Mesothelial cell of epicardium (in vitro differentiated cells): ENCODE results near the gene NAV2. TPM values are rescaled to one million over a fixed set of nuclear protein-coding genes. Genes with fewer than 3 reads are reported as not detected.

Experiments used
- DNase-seq, 2 experiments: peaks; one replicate each; pipeline ENCODE4 v3.0.0; 2021; ENCODE audit warnings: low spot score in 2 of 2; ENCODE audit not compliant: unreplicated experiment in 2 of 2
- H3K27ac Mint-ChIP-seq: 2 replicates; pipeline ENCODE4 v1.8.0; 2021; ENCODE audit warnings: mixed read lengths
- H3K27me3 Mint-ChIP-seq: 2 replicates; pipeline ENCODE4 v1.8.0; 2021; ENCODE audit warnings: low read depth, mixed read lengths
- H3K36me3 Mint-ChIP-seq: 2 replicates; pipeline ENCODE4 v1.8.0; 2021; ENCODE audit warnings: mixed read lengths
- H3K4me1 Mint-ChIP-seq: 2 replicates; pipeline ENCODE4 v1.8.0; 2021; ENCODE audit warnings: mixed read lengths
- H3K4me3 Mint-ChIP-seq: 2 replicates; pipeline ENCODE4 v1.8.0; 2021; ENCODE audit warnings: mild to moderate bottlenecking, moderate library complexity, mixed read lengths
- H3K9me3 Mint-ChIP-seq: 2 replicates; pipeline ENCODE4 v1.8.0; 2021; ENCODE audit warnings: mixed read lengths
- total RNA-seq: library from RNA; stranded (reverse); gene quantifications from 3 replicates; pipeline ENCODE4 v1.2.1, GENCODE V29; 2021
- TF ChIP-seq, protein P1 (sequence below): fragments of 200-600 bp; sonication (generic); IDR thresholded peaks from one replicate; pipeline ENCODE4 v1.5.0; 2021; ENCODE audit warnings: antibody characterized with exemption; ENCODE audit not compliant: unreplicated experiment

NAV2 gene
- total RNA-seq, 1 donor from 2014 or later = 69.8 TPM

DNA sequence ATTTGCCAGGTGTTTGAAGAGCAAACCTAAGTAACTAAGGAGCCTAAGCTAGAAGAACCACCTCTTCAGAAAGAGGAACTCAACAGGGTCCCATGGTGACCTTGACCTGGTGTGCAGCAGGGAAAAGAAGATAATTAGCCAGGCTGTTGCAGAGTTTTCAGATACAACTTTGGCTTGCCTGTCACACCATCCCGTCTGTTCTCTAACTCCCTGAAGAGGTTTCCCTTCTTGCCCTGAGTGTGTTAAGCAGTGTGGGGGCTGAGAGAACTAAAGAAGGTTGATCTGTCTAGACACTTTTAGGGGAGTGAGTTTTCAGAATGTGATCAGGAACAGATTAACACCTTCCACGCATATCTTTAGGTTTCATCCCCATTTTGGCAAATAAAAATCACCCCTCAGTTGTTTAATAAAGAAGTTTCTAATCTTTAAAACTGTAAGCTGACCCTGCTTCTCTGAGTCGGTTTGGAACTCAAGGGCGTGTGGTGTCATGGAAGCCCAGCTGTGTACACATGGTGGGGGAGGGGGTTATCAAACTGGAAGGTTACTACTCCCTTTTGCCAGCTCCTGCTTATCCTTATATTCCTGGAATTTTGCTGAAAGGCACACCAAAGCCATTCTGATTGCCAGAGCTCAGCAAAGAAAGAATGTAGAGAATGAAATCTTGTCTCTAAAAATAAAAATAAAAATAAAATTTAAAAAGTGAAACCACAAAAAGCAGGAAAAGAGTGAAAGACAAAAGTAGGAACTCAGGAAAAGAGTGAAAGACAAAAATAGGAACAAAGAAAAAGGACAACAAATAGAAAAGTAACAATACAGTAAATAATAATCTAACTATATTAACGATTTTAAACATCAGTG lies 377.4 kb downstream of the NAV2 start:
- Mint-ChIP-seq H3K27ac (peak overlapping the region; percentile 1), H3K4me1 (peaks cover 10% of the 10 kb centered on the region), H3K27me3 (no peaks in the 10 kb centered on the region), H3K36me3 (peaks cover 61% of the 10 kb centered on the region), H3K4me3 (no peak overlapping the region), H3K9me3 (no peaks in the 10 kb centered on the region)
- TF ChIP-seq, protein P1, sequence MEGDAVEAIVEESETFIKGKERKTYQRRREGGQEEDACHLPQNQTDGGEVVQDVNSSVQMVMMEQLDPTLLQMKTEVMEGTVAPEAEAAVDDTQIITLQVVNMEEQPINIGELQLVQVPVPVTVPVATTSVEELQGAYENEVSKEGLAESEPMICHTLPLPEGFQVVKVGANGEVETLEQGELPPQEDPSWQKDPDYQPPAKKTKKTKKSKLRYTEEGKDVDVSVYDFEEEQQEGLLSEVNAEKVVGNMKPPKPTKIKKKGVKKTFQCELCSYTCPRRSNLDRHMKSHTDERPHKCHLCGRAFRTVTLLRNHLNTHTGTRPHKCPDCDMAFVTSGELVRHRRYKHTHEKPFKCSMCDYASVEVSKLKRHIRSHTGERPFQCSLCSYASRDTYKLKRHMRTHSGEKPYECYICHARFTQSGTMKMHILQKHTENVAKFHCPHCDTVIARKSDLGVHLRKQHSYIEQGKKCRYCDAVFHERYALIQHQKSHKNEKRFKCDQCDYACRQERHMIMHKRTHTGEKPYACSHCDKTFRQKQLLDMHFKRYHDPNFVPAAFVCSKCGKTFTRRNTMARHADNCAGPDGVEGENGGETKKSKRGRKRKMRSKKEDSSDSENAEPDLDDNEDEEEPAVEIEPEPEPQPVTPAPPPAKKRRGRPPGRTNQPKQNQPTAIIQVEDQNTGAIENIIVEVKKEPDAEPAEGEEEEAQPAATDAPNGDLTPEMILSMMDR = no peak
- DNase-seq = no peak

DNA sequence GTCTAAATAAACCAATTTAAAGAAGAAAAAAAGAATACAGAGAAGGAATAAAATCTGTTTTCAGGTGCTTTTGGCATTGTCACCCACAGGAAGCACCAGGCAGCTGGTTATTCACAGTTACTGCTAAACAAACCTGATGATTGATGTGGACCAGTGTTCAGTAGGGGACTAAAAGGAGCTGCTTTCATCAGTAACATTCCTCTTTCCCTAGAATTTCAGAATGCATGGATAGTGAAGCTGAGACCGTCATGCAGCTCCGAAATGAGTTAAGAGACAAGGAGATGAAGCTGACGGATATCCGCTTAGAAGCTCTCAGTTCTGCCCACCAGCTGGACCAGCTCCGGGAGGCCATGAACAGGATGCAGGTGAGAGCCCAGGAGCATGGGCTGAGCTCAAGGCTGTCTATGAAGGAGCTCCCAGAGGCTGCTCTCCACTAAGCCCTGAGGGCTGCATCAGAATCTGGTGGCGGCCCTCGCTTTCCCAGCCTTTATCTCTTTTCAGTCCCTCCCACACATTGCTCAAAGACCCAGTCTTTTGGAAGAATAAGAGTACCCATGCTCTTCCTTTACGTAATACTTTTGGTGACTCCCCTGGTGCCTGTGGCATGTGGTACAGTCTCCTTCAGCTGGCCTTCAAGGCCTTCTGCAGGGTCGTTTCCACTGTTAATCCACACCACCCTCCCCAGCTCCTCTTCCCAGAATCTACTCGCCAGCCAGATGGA lies 378.2 kb downstream of the NAV2 start:
- TF ChIP-seq, protein P1 = no peak
- H3K9me3 Mint-ChIP-seq = no peaks in the 10 kb centered on the region
- no peaks in the 10 kb centered on the region for H3K27me3 Mint-ChIP-seq
- H3K36me3 Mint-ChIP-seq = peaks cover 55% of the 10 kb centered on the region
- no peak overlapping the region for H3K4me3 Mint-ChIP-seq
- DNase-seq = no peak
- H3K4me1 Mint-ChIP-seq = peaks cover 10% of the 10 kb centered on the region
- H3K27ac Mint-ChIP-seq = no peak overlapping the region

DNA sequence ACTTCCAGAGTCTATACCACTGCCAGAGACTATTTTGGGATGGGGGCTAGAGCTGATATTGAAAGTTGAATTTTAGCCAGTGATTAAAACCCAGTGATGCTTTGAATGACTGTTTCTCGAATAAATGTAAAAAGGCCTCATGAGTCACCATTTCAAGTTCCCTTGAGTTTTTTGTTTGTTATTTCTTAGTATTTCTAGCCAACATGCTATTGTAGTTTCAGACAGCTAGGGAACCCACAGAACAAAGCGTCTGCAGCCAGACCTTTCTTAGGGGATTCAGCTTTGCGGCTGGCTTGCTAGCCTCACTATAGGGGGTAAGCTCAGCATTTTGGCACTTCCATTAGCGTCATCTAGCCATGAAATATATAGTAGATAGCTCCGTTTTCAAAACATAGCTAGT lies 381.1 kb downstream of the NAV2 start:
- Mint-ChIP-seq H3K9me3 (no peaks in the 10 kb centered on the region), H3K4me3 (no peak overlapping the region), H3K27ac (no peak overlapping the region), H3K4me1 (peaks cover 20% of the 10 kb centered on the region), H3K36me3 (peaks cover 46% of the 10 kb centered on the region), H3K27me3 (no peaks in the 10 kb centered on the region)
- no peak for DNase-seq
- TF ChIP-seq, protein P1 = no peak

DNA sequence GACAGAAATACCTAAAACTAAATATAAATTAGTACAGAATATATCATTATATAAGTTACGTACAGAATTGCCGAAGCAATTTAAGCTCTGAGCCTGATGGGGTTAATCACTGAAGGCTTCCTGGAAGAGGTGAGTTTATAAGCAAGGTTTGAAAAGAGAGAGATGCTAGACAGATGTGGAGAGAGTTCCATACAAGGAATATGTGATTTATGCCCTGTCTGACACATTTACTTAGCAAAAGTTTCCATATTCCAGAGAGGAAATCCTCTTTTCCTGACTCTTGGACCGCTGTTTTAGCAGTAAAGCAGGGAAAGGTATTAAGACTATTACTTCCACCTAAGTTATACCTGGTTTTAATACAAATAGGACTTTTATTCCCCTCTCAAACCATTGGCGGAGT lies 382.6 kb downstream of the NAV2 start:
- H3K27me3 Mint-ChIP-seq = no peaks in the 10 kb centered on the region
- H3K4me3 Mint-ChIP-seq = no peak overlapping the region
- H3K9me3 Mint-ChIP-seq = no peaks in the 10 kb centered on the region
- H3K36me3 Mint-ChIP-seq = peaks cover 46% of the 10 kb centered on the region
- H3K27ac Mint-ChIP-seq = no peak overlapping the region
- DNase-seq = no peak
- TF ChIP-seq, protein P1 = no peak
- peaks cover 10% of the 10 kb centered on the region for H3K4me1 Mint-ChIP-seq

DNA sequence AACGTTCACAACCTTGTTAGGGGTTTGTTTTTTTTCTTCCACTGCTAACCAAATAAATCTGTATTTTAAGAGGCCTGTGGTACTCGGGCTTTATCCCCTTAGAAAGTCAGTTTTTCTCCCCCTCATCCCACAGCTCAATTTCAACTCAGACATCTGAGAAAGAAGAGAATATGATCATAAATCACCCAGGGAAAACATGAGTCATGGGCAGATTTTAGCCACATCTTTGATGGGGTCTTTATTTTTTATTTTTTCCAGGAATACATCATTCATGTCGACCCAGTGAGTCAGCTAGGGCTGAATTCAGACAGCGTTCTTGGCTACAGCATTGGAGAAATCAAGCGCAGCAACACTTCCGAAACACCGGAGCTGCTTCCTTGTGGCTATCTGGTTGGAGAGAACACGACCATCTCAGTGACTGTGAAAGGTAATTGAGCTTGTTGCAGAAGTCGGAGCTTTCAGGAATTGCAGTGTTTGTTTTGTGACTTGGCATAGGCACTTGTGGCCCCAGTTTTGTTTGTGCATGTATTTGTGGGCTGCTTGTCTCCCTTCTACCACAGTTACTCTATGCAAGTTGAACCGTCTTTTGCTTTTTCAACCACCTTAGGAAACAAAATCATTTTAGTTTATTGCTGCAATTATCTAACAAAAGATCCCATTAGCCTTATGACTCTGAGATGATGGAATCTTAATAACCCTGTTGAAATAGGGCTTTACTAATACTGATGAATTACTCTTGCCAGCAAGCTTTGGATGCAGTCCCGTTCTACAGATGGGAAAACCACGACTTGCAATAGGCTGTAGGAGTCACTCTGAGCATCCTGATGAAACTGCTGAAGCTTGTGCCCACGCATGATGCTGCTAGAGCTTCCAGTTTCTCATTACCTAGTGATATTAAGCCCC lies 384.9 kb downstream of the NAV2 start:
- DNase-seq = no peak
- TF ChIP-seq, protein P1 = no peak

More for the DNA sequence above, 384.9 kb downstream of the NAV2 start:
- H3K27me3 Mint-ChIP-seq = no peaks in the 10 kb centered on the region
- H3K27ac Mint-ChIP-seq = peak overlapping the region; percentile 23
- no peaks in the 10 kb centered on the region for H3K9me3 Mint-ChIP-seq
- no peak overlapping the region for H3K4me3 Mint-ChIP-seq
- H3K36me3 Mint-ChIP-seq = peaks cover 41% of the 10 kb centered on the region
- peaks cover 10% of the 10 kb centered on the region for H3K4me1 Mint-ChIP-seq
